Measurements from ENCODE around the gene AREG.

DNA sequence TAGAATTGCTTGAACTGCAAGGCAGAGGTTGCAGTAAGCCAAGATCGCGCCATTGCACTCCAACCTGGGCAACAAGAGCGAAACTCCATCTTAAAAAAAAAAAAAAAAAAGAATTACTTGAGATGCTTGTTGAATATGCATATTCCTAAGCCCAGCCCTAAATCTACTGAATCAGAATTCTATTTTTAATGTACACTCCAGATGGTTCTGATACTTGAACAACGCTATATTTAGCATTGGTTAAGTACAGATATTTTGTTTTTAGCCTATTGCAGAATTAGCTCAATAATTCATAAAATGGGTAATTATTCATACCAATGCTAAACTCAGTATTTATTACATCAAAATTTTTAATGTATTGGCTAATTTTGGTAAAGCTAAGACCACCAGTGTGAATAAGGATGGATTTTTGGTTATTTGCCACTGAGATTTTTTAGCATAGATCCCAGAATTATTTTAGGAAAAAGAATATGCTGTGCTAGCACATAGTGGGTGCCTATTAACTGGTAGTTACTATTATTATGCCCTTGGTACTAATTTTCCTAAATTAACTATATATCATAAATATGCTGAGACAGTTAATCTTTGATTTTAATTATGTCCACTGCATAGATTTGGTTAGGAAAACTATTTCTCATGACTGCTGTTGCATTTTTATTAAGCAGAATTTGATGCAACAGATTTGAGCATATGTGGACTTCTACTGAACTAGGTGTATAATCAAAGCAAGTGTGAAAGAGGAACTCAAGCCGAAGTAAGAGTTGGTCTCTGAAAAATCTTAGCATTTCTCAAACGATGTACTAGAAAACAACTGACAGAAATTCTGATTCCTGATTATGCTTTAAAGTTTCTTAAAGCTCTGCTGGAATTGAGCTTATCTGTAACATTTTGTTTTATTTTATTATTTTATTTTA lies 9.2 kb downstream of the AREG start:
- TF ChIP-seq, protein P1, sequence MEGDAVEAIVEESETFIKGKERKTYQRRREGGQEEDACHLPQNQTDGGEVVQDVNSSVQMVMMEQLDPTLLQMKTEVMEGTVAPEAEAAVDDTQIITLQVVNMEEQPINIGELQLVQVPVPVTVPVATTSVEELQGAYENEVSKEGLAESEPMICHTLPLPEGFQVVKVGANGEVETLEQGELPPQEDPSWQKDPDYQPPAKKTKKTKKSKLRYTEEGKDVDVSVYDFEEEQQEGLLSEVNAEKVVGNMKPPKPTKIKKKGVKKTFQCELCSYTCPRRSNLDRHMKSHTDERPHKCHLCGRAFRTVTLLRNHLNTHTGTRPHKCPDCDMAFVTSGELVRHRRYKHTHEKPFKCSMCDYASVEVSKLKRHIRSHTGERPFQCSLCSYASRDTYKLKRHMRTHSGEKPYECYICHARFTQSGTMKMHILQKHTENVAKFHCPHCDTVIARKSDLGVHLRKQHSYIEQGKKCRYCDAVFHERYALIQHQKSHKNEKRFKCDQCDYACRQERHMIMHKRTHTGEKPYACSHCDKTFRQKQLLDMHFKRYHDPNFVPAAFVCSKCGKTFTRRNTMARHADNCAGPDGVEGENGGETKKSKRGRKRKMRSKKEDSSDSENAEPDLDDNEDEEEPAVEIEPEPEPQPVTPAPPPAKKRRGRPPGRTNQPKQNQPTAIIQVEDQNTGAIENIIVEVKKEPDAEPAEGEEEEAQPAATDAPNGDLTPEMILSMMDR (conservative IDR thresholded peaks at IDR 0.05 in 1 of 2, IDR thresholded peaks at IDR 0.05 in 1 of 2; ENCODE audit: low read depth in 1 of 2, low read length in 2 of 2), result no peak
- no peak for TF ChIP-seq EZH2 (IDR thresholded peaks at IDR 0.05; ENCODE audit: low read length, missing control alignments)

All from fibroblast of lung (primary cell).